ENCODE data around the gene CNTN1. TPM values are rescaled to one million over a fixed set of nuclear protein-coding genes. Genes with fewer than 3 reads are reported as not detected.

CNTN1 gene
- total and polyA plus RNA-seq, 9 of the 15 experiments (the other 6 are each of a cell fraction or from before 2014, with no cell fraction given): 0.16 TPM; not detected in 8

DNA sequence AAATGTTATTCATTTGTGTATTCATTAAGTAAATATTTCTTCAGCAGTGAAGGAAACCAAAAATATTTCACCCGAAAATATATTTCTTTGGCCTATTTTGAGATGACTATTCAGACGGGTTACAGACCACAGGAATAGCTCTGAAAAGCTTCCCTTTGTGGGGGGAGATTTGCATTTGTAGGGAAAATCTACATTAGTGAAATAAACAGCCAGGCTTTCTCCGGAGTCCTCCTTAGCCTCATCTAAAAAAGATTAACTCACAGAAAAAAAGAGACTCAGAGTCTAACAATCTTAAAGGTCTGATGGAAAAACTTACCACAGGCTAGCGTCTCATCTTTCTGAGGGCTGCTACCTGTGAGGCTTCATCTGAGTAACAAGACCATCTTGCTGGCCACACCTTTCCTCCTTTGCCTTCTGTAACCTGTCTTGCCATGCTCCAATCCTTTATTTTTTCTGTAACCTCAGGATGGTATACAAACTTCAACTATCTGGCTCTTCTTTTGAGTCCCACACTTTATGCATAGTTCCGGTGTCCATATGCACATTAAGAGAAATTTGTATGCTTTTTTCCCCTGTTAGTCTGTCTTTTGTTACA, 100.7 kb downstream of the CNTN1 start:
- no peak overlapping the region for H3K4me3 ChIP-seq
- WGBS (ENCODE audit: insufficient coverage, low coverage, missing lambda C conversion rate): 0% methylated on average over 5 of the region's 5 CpGs
- TF ChIP-seq POLR2B (IDR thresholded peaks at IDR 0.05; ENCODE audit: low read depth, partially characterized antibody) (no peak), CBX2 (IDR thresholded peaks at IDR 0.05; ENCODE audit: insufficient read depth, low read length, poor library complexity, severe bottlenecking) (no peak), RHOXF2B (CRISPR knock-in tag; conservative IDR thresholded peaks at IDR 0.05) (no peak), XRCC4 (IDR thresholded peaks at IDR 0.05; ENCODE audit: extremely low read depth, insufficient read depth, insufficient read length) (no peak), RBM22 (IDR thresholded peaks at IDR 0.05; ENCODE audit: low read depth, low read length, poor library complexity, severe bottlenecking) (no peak), POLR3G (IDR thresholded peaks at IDR 0.05; ENCODE audit: extremely low read depth, insufficient read length, insufficient replicate concordance) (no peak), ZBED1 (IDR thresholded peaks at IDR 0.05) (no peak), ATF1 (CRISPR knock-in tag; IDR thresholded peaks at IDR 0.05) (no peak), ATF1 (tag; IDR thresholded peaks at IDR 0.05) (no peak), MTF1 (CRISPR knock-in tag; IDR thresholded peaks at IDR 0.05; ENCODE audit: borderline replicate concordance) (no peak), DACH1 (IDR thresholded peaks at IDR 0.05; ENCODE audit: partially characterized antibody) (no peak), HDAC1 (IDR thresholded peaks at IDR 0.05) (no peak), JUN (IDR thresholded peaks at IDR 0.05; ENCODE audit: borderline replicate concordance, low read depth, low read length) (no peak), JUN (CRISPR knock-in tag; IDR thresholded peaks at IDR 0.05; ENCODE audit: borderline replicate concordance) (no peak), ATF7 (IDR thresholded peaks at IDR 0.05) (no peak)
- TF ChIP-seq, protein P1, sequence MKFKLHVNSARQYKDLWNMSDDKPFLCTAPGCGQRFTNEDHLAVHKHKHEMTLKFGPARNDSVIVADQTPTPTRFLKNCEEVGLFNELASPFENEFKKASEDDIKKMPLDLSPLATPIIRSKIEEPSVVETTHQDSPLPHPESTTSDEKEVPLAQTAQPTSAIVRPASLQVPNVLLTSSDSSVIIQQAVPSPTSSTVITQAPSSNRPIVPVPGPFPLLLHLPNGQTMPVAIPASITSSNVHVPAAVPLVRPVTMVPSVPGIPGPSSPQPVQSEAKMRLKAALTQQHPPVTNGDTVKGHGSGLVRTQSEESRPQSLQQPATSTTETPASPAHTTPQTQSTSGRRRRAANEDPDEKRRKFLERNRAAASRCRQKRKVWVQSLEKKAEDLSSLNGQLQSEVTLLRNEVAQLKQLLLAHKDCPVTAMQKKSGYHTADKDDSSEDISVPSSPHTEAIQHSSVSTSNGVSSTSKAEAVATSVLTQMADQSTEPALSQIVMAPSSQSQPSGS (CRISPR knock-in tag; IDR thresholded peaks at IDR 0.05): no peak
- TF ChIP-seq, protein P2, sequence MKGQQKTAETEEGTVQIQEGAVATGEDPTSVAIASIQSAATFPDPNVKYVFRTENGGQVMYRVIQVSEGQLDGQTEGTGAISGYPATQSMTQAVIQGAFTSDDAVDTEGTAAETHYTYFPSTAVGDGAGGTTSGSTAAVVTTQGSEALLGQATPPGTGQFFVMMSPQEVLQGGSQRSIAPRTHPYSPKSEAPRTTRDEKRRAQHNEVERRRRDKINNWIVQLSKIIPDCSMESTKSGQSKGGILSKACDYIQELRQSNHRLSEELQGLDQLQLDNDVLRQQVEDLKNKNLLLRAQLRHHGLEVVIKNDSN (CRISPR knock-in tag; IDR thresholded peaks at IDR 0.05): no peak
- TF ChIP-seq, protein P3, sequence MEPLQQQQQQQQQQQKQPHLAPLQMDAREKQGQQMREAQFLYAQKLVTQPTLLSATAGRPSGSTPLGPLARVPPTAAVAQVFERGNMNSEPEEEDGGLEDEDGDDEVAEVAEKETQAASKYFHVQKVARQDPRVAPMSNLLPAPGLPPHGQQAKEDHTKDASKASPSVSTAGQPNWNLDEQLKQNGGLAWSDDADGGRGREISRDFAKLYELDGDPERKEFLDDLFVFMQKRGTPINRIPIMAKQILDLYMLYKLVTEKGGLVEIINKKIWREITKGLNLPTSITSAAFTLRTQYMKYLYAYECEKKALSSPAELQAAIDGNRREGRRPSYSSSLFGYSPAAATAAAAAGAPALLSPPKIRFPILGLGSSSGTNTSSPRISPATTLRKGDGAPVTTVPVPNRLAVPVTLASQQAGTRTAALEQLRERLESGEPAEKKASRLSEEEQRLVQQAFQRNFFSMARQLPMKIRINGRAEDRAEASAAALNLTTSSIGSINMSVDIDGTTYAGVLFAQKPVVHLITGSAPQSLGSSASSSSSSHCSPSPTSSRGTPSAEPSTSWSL (CRISPR knock-in tag; IDR thresholded peaks at IDR 0.05; ENCODE audit: borderline replicate concordance): no peak
- TF ChIP-seq, protein P4, sequence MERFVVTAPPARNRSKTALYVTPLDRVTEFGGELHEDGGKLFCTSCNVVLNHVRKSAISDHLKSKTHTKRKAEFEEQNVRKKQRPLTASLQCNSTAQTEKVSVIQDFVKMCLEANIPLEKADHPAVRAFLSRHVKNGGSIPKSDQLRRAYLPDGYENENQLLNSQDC (CRISPR knock-in tag; IDR thresholded peaks at IDR 0.05): no peak

More for the DNA sequence above, 100.7 kb downstream of the CNTN1 start:
- Histone ChIP-seq H3K4me1 (replicated peaks in 1 of 2; ENCODE audit: control insufficient read depth in 2 of 2, insufficient read depth in 2 of 2, low read length in 2 of 2) (no peaks in the 10 kb centered on the region), H3K9me3 (replicated peaks; ENCODE audit: control insufficient read depth, insufficient read depth, low read depth, low read length) (no peaks in the 10 kb centered on the region), H2AFZ (ENCODE audit: low read depth, low read length) (no peak overlapping the region), H3K9ac (ENCODE audit: insufficient read depth in 1 of 2, low read depth in 2 of 2, low read length in 2 of 2) (no peak overlapping the region), H4K20me1 (replicated peaks; ENCODE audit: control insufficient read depth, insufficient read depth, low read length) (no peaks in the 10 kb centered on the region), H3K79me2 (ENCODE audit: control insufficient read depth, insufficient read depth, low read length) (no peaks in the 10 kb centered on the region), H3K27me3 (ENCODE audit: control insufficient read depth in 2 of 2, insufficient read depth in 2 of 2, low read length in 2 of 2) (no peaks in the 10 kb centered on the region), H3K4me2 (ENCODE audit: insufficient read depth, low read length) (no peak overlapping the region), H3K27ac (ENCODE audit: extremely low read depth, low read depth, low read length) (no peak overlapping the region), H3K9me1 (ENCODE audit: control insufficient read depth, insufficient read depth, low read length) (no peaks in the 10 kb centered on the region), H3K36me3 (ENCODE audit: control insufficient read depth, insufficient read depth, low read length) (no peaks in the 10 kb centered on the region)
- no TSS peak for BruUV-seq (replicated peaks)
- DNase-seq (ENCODE audit: extremely low read depth in 1 of 4, low spot score in 3 of 4) (no peak), ATAC-seq (no peak), FAIRE-seq (no peak)
- CTCF ChIA-PET (ENCODE audit: low intra/inter-chr PET ratio): no interaction called here
- in situ Hi-C loops (cut with MboI) (no loop called here), intact Hi-C loops (cut with micrococcal nuclease) (no loop called here)
- POLR2A ChIA-PET: no interaction called here
